GM19035 (cell line): Measurements from ENCODE around the gene LNP1.
A peak's percentile ranks its signal among the peaks of the same experiment; 100 is the strongest.

Experiments used
- ATAC-seq: cut with Tn5 transposase; IDR thresholded peaks from one replicate; pipeline ENCODE4 v1.9.1; 2021; ENCODE audit not compliant: unreplicated experiment

Gene LNP1

GRCh38 chr3:100399341-100400071, 1.8 kb upstream of the LNP1 start:
- no peak for ATAC-seq

GRCh38 chr3:100400419-100400779, 940 bp upstream of the LNP1 start:
- ATAC-seq, result peak; percentile 8

- peak; percentile 14 for ATAC-seq
Measured at GRCh38 chr3:100401674-100402041, 319 bp downstream of the LNP1 start.

- ATAC-seq, result no peak
Measured at GRCh38 chr3:100402256-100402655, 917 bp downstream of the LNP1 start.

GRCh38 chr3:100402891-100403290, 1.6 kb downstream of the LNP1 start:
- no peak for ATAC-seq

GRCh38 chr3:100403362-100404249, 2.3 kb downstream of the LNP1 start:
- ATAC-seq, result no peak

- ATAC-seq, result no peak
Measured at GRCh38 chr3:100404250-100404548, 2.9 kb downstream of the LNP1 start.

GRCh38 chr3:100407164-100407563, 5.8 kb downstream of the LNP1 start:
- no peak for ATAC-seq

- ATAC-seq, result no peak
Measured at GRCh38 chr3:100407977-100408532, 6.7 kb downstream of the LNP1 start.

- no peak for ATAC-seq
Measured at GRCh38 chr3:100411091-100411982, 10.0 kb downstream of the LNP1 start.

- ATAC-seq, result no peak
Measured at GRCh38 chr3:100412912-100413590, 11.7 kb downstream of the LNP1 start.

GRCh38 chr3:100413613-100414012, 12.3 kb downstream of the LNP1 start:
- ATAC-seq, result no peak

- no peak for ATAC-seq
Measured at GRCh38 chr3:100416176-100416575, 14.8 kb downstream of the LNP1 start.

- no peak for ATAC-seq
Measured at GRCh38 chr3:100416863-100417262, 15.5 kb downstream of the LNP1 start.

GRCh38 chr3:100419406-100419805, 18.1 kb downstream of the LNP1 start:
- no peak for ATAC-seq

GRCh38 chr3:100420885-100421284, 19.5 kb downstream of the LNP1 start:
- no peak for ATAC-seq

- ATAC-seq, result no peak
Measured at GRCh38 chr3:100423611-100424010, 22.3 kb downstream of the LNP1 start.

GRCh38 chr3:100424261-100424660, 22.9 kb downstream of the LNP1 start:
- ATAC-seq, result no peak

- ATAC-seq, result no peak
Measured at GRCh38 chr3:100425316-100425715, 24.0 kb downstream of the LNP1 start.

- ATAC-seq, result no peak
Measured at GRCh38 chr3:100426067-100426682, 24.8 kb downstream of the LNP1 start.
